Measurements from ENCODE around the gene SPAG4. TPM values are rescaled to one million over a fixed set of nuclear protein-coding genes. Genes with fewer than 3 reads are reported as not detected.

The SPAG4 gene
- polyA plus RNA-seq, 1 experiment, result 11.4 TPM

- TF ChIP-seq CTCF (IDR thresholded peaks at IDR 0.05; ENCODE audit: insufficient read depth, low read depth, low read length), result no peak
- no peak overlapping the region for H3K4me3 ChIP-seq (ENCODE audit: low read depth, low read length)
- ChIA-PET CTCF (interaction anchor here (0.6 to 1.9 kb wide), 2 partner anchors 42 to 138 kb away, joined by 3 to 8 read pairs; no protein-coding TSS in a partner anchor), POLR2A (interaction anchor here (0.6 kb wide), 1 partner anchor 16 kb away, joined by 3 read pairs; no protein-coding TSS in a partner anchor)
- DNase-seq (ENCODE audit: low read depth), result no peak
- no peaks in the 10 kb centered on the region for H3K27me3 ChIP-seq (ENCODE audit: control insufficient read depth, insufficient read depth, low read length)
- H3K36me3 ChIP-seq (ENCODE audit: control insufficient read depth, insufficient read depth, low read length), result no peaks in the 10 kb centered on the region
These were observed 45.4 kb downstream of the SPAG4 start for GRCh38 chr20:35661053-35661452.

GRCh38 chr20:35661908-35662307 lies 46.3 kb downstream of the SPAG4 start:
- no peaks in the 10 kb centered on the region for H3K36me3 ChIP-seq (ENCODE audit: control insufficient read depth, insufficient read depth, low read length)
- TF ChIP-seq CTCF (IDR thresholded peaks at IDR 0.05; ENCODE audit: insufficient read depth, low read depth, low read length), result no peak
- no peaks in the 10 kb centered on the region for H3K27me3 ChIP-seq (ENCODE audit: control insufficient read depth, insufficient read depth, low read length)
- POLR2A ChIA-PET, result interaction anchor here (0.6 kb wide), 1 partner anchor 17 kb away, joined by 3 read pairs; no protein-coding TSS in a partner anchor
- CTCF ChIA-PET, result no interaction called here
- H3K4me3 ChIP-seq (ENCODE audit: low read depth, low read length), result no peak overlapping the region
- DNase-seq (ENCODE audit: low read depth), result no peak

GRCh38 chr20:35662551-35662950 lies 46.9 kb downstream of the SPAG4 start:
- TF ChIP-seq CTCF (IDR thresholded peaks at IDR 0.05; ENCODE audit: insufficient read depth, low read depth, low read length), result no peak
- Histone ChIP-seq H3K36me3 (ENCODE audit: control insufficient read depth, insufficient read depth, low read length) (no peaks in the 10 kb centered on the region), H3K27me3 (ENCODE audit: control insufficient read depth, insufficient read depth, low read length) (no peaks in the 10 kb centered on the region), H3K4me3 (ENCODE audit: low read depth, low read length) (peak overlapping the region; percentile 26; the same call in 1 of the 2 replicates)
- ChIA-PET POLR2A (no interaction called here), CTCF (interaction anchor here (1.9 kb wide), 1 partner anchor 43 kb away, joined by 9 read pairs; no protein-coding TSS in a partner anchor)
- no peak for DNase-seq (ENCODE audit: low read depth)

GRCh38 chr20:35663516-35664465 lies 48.2 kb downstream of the SPAG4 start:
- POLR2A ChIA-PET, result no interaction called here
- Histone ChIP-seq H3K36me3 (ENCODE audit: control insufficient read depth, insufficient read depth, low read length) (no peaks in the 10 kb centered on the region), H3K4me3 (ENCODE audit: low read depth, low read length) (peak overlapping the region; percentile 78), H3K27me3 (ENCODE audit: control insufficient read depth, insufficient read depth, low read length) (no peaks in the 10 kb centered on the region)
- no peak for DNase-seq (ENCODE audit: low read depth)
- CTCF ChIA-PET, result interaction anchor here (1.1 to 1.9 kb wide), 2 partner anchors 45 to 291 kb away, joined by 3 to 9 read pairs; partner anchors contain the start of gene SCAND1
- TF ChIP-seq CTCF (IDR thresholded peaks at IDR 0.05; ENCODE audit: insufficient read depth, low read depth, low read length), result no peak

- peak; percentile 62 for DNase-seq (ENCODE audit: low read depth)
- ChIA-PET CTCF (interaction anchor here (1.1 to 1.9 kb wide), 2 partner anchors 46 to 290 kb away, joined by 3 to 9 read pairs; partner anchors contain the start of gene SCAND1), POLR2A (no interaction called here)
- Histone ChIP-seq H3K27me3 (ENCODE audit: control insufficient read depth, insufficient read depth, low read length) (no peaks in the 10 kb centered on the region), H3K36me3 (ENCODE audit: control insufficient read depth, insufficient read depth, low read length) (peaks cover 7% of the 10 kb centered on the region), H3K4me3 (ENCODE audit: low read depth, low read length) (peak within 1 kb of the TSS; percentile 78)
- 0 out of 2 replicates have a peak, but pooled peaks have one; percentile 3 for TF ChIP-seq CTCF (IDR thresholded peaks at IDR 0.05; ENCODE audit: insufficient read depth, low read depth, low read length)
These were observed 49.0 kb downstream of the SPAG4 start, which contains the start of the genes CPNE1 and RBM12 for GRCh38 chr20:35664466-35665206. Gene CPNE1, minus strand, starts transcription at chr20:35664900. Its CDS starts 31,977 bp downstream, at chr20:35632923. Gene RBM12, minus strand, starts transcription at chr20:35664900. Its CDS starts 9,578 bp downstream, at chr20:35655322.
